Measurements from ENCODE around the gene VWA1.

The VWA1 gene

DNA sequence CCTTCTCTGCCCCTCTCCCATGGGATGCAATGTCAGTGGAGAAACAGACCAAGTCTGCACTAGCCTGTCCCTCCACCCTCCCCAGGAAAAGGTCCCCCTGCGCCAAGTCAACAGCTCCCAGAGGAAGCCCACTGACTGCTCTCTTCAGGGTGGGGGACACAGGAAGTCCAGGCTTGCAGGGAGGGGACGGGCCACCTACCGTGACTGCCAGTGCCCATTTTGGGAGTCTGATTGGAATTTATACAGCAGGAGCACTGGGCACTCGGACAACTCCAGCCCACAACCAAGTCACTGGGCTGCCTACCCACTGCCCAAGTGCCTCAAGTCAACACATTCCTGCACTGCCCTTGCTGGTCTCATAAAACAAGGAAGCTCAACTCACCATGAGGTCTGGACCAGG is 42.5 kb upstream of the VWA1 start:
- DNase-seq (ENCODE audit: extremely low read depth, low read depth): no peak
- H3K4me3 ChIP-seq (replicated peaks; ENCODE audit: low read depth, low read length): no peak overlapping the region
- TF ChIP-seq, protein P1, sequence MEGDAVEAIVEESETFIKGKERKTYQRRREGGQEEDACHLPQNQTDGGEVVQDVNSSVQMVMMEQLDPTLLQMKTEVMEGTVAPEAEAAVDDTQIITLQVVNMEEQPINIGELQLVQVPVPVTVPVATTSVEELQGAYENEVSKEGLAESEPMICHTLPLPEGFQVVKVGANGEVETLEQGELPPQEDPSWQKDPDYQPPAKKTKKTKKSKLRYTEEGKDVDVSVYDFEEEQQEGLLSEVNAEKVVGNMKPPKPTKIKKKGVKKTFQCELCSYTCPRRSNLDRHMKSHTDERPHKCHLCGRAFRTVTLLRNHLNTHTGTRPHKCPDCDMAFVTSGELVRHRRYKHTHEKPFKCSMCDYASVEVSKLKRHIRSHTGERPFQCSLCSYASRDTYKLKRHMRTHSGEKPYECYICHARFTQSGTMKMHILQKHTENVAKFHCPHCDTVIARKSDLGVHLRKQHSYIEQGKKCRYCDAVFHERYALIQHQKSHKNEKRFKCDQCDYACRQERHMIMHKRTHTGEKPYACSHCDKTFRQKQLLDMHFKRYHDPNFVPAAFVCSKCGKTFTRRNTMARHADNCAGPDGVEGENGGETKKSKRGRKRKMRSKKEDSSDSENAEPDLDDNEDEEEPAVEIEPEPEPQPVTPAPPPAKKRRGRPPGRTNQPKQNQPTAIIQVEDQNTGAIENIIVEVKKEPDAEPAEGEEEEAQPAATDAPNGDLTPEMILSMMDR (IDR thresholded peaks at IDR 0.05; ENCODE audit: low read depth, low read length, missing control alignments): no peak

GRCh38 chr1:1393428-1393827 is 42.1 kb upstream of the VWA1 start:
- no peak for DNase-seq (ENCODE audit: extremely low read depth, low read depth)
- TF ChIP-seq, protein P1 (IDR thresholded peaks at IDR 0.05; ENCODE audit: low read depth, low read length, missing control alignments): no peak
- no peak overlapping the region for H3K4me3 ChIP-seq (replicated peaks; ENCODE audit: low read depth, low read length)

DNA sequence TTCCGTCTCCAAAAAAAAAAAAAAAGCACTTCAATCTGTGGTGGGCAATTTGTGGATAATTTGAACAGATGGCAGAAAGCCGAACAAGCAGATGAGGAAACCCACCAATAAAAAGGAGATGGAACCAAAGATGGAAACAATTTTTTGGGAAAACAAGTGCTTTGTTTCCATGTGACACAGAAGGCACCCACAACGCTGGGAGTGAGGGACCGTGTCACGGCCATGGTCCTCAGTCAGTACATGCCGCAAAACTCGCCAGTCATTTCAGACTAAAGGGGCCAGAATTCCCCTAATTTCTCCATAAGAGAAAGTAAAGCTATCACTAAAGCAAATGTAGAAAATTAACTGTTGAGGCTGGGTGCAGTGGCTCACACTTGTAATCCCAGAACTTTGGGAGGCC is 41.4 kb upstream of the VWA1 start:
- no peak for DNase-seq (ENCODE audit: extremely low read depth, low read depth)
- TF ChIP-seq, protein P1 (IDR thresholded peaks at IDR 0.05; ENCODE audit: low read depth, low read length, missing control alignments): no peak
- H3K4me3 ChIP-seq (replicated peaks; ENCODE audit: low read depth, low read length): no peak overlapping the region

DNA sequence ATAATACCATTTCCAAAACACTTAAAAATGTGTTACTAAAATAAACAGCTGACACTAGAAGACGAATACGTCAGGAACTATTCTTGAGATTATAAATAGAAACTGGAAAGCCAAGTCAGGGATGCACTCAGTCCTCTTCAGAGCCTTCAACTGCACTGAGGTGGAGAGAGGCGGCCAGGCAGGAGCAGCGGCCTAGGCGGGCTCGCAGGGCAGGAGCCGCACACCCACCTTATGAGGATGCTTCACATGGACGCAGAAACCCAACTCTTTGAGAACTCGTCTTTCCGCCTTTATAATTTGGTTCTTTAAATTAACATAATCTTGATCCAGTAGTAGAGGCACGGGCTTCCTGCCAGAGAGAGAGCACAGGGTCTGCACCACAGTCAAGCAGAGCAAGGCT is 40.3 kb upstream of the VWA1 start:
- TF ChIP-seq, protein P1 (IDR thresholded peaks at IDR 0.05; ENCODE audit: low read depth, low read length, missing control alignments): no peak
- DNase-seq (ENCODE audit: extremely low read depth, low read depth): no peak
- no peak overlapping the region for H3K4me3 ChIP-seq (replicated peaks; ENCODE audit: low read depth, low read length)

DNA sequence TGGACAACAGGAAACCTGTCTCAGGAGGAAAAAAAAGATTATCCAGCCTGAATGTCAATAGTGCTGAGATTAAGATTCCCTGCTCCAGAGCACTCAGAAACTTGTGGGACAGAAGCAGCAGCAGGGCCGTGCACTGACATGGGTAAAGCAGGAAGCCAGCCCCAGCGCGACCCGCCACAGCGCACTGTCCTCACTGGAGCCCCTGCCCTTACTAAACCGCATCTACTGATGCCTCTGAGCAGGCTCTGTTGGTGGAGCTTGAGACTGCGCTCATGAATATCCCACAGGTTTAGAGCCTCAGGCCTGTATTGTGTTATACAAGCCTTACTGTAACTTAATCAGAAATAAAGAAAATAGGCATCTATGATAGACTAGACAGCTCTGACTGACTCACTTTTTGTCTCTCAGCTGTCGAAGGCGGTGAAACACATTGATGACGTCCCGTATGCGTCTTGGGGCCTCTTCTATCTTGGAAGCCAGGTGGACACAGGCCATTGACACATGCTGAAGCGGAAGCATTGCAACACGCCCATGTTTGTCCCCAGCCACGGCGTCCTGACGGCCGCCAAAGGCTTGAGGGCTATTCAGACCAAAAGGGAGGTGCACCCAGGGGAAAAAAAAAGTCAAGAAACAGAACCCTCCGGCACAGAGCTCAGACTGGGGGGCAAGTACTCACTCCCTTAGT is 37.5 kb upstream of the VWA1 start:
- DNase-seq (ENCODE audit: extremely low read depth, low read depth): no peak
- TF ChIP-seq, protein P1 (IDR thresholded peaks at IDR 0.05; ENCODE audit: low read depth, low read length, missing control alignments): no peak
- peak overlapping the region; percentile 98 for H3K4me3 ChIP-seq (replicated peaks; ENCODE audit: low read depth, low read length)

GRCh38 chr1:1398677-1399186 is 36.8 kb upstream of the VWA1 start:
- TF ChIP-seq, protein P1 (IDR thresholded peaks at IDR 0.05; ENCODE audit: low read depth, low read length, missing control alignments): no peak
- H3K4me3 ChIP-seq (replicated peaks; ENCODE audit: low read depth, low read length): peak overlapping the region; percentile 98
- DNase-seq (ENCODE audit: extremely low read depth, low read depth): no peak
